ENCODE results near the gene SMYD3.

SMYD3 gene

GRCh38 chr1:246265481-246265880 is 241.6 kb downstream of the SMYD3 start:
- no peak overlapping the region for H3K4me3 ChIP-seq
- TF ChIP-seq CTCF (IDR thresholded peaks at IDR 0.05) = no peak
- no peak overlapping the region for H3K27ac ChIP-seq
- no peak for DNase-seq (ENCODE audit: low spot score)

- no peak overlapping the region for H3K4me3 ChIP-seq
- no peak for TF ChIP-seq CTCF (IDR thresholded peaks at IDR 0.05)
Observed at GRCh38 chr1:246262281-246262680, 244.8 kb downstream of the SMYD3 start.

GRCh38 chr1:246261639-246262038 is 245.4 kb downstream of the SMYD3 start:
- Histone ChIP-seq H3K4me3 (no peak overlapping the region), H3K27ac (no peak overlapping the region)
- no peak for DNase-seq (ENCODE audit: low spot score)
- no peak for TF ChIP-seq CTCF (IDR thresholded peaks at IDR 0.05)

More at GRCh38 chr1:246262281-246262680, 244.8 kb downstream of the SMYD3 start:
- H3K27ac ChIP-seq = no peak overlapping the region
- no peak for DNase-seq (ENCODE audit: low spot score)

- no peak overlapping the region for H3K4me3 ChIP-seq
- H3K27ac ChIP-seq = no peak overlapping the region
- DNase-seq (ENCODE audit: low spot score) = no peak
- TF ChIP-seq CTCF (IDR thresholded peaks at IDR 0.05) = no peak
Observed at GRCh38 chr1:246258250-246258649, 248.8 kb downstream of the SMYD3 start.

GRCh38 chr1:246255773-246256172 is 251.3 kb downstream of the SMYD3 start:
- no peak for DNase-seq (ENCODE audit: low spot score)

GRCh38 chr1:246254854-246255253 is 252.2 kb downstream of the SMYD3 start:
- Histone ChIP-seq H3K27ac (no peak overlapping the region), H3K4me3 (no peak overlapping the region)
- TF ChIP-seq CTCF (IDR thresholded peaks at IDR 0.05) = no peak
- DNase-seq (ENCODE audit: low spot score) = no peak

More at GRCh38 chr1:246255773-246256172, 251.3 kb downstream of the SMYD3 start:
- Histone ChIP-seq H3K4me3 (no peak overlapping the region), H3K27ac (no peak overlapping the region)
- no peak for TF ChIP-seq CTCF (IDR thresholded peaks at IDR 0.05)

- no peak for TF ChIP-seq CTCF (IDR thresholded peaks at IDR 0.05)
- H3K4me3 ChIP-seq = no peak overlapping the region
- no peak overlapping the region for H3K27ac ChIP-seq
- DNase-seq (ENCODE audit: low spot score) = no peak
Observed at GRCh38 chr1:246246430-246246829, 260.6 kb downstream of the SMYD3 start.

All from coronary artery (tissue), 2 donors.